ENCODE data around the gene GART. TPM values are rescaled to one million over a fixed set of nuclear protein-coding genes. Genes with fewer than 3 reads are reported as not detected.

Gene GART
- total RNA-seq, 4 donors from 2014 or later: 35.8 to 61.8 (median 49.0) TPM

- no peak overlapping the region for H3K27ac ChIP-seq (replicated peaks in 1 of 4)
- DNase-seq (ENCODE audit: extremely low spot score): no peak
- H3K27me3 ChIP-seq: no peaks in the 10 kb centered on the region
- no peaks in the 10 kb centered on the region for H3K36me3 ChIP-seq
- no peaks in the 10 kb centered on the region for H3K9me3 ChIP-seq
- peaks cover 4 to 15% (median 10%) of the 10 kb centered on the region in 4 donors for H3K4me1 ChIP-seq
- 92% methylated on average over 4 of the region's 4 CpGs for WGBS
- TF ChIP-seq CTCF (IDR thresholded peaks at IDR 0.05) (no peak), EP300 (IDR thresholded peaks at IDR 0.05) (no peak), POLR2A (IDR thresholded peaks at IDR 0.05; ENCODE audit: low read depth) (no peak), POLR2AphosphoS5 (IDR thresholded peaks at IDR 0.05) (no peak)
- H3K4me3 ChIP-seq: no peak overlapping the region
- intact Hi-C loops (cut with DNase I): no loop called here
These were observed 53.0 kb downstream of the GART start for GRCh38 chr21:33488936-33489335.

DNA sequence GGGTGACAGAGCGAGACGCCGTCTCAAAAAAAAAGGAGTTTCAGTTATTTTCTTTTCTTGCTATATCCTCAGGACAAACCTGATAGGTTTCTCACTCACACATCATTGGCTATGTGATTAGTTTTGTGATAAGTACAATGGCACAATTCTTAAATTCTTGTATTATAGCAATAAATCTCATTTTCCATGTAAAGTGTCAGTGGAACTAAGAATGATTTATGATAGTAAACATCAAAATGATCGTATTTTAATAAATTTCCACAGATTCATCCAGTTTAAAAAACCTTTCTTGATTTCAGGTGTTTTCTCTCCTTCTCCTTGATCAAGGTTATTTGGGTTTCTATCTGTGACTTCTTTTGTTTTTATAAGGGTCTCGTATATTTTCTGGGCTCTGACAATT, 53.9 kb downstream of the GART start:
- no peak for DNase-seq (ENCODE audit: extremely low spot score)
- WGBS: 96% methylated on average over 5 of the region's 5 CpGs
- H3K4me1 ChIP-seq: peaks cover 4 to 15% (median 10%) of the 10 kb centered on the region in 4 donors
- H3K4me3 ChIP-seq: no peak overlapping the region
- H3K27ac ChIP-seq (replicated peaks in 1 of 4): no peak overlapping the region
- no peaks in the 10 kb centered on the region for H3K27me3 ChIP-seq
- intact Hi-C loops (cut with DNase I): no loop called here
- TF ChIP-seq EP300 (IDR thresholded peaks at IDR 0.05) (no peak), CTCF (IDR thresholded peaks at IDR 0.05) (no peak), POLR2A (IDR thresholded peaks at IDR 0.05; ENCODE audit: low read depth) (no peak), POLR2AphosphoS5 (IDR thresholded peaks at IDR 0.05) (no peak)
- no peaks in the 10 kb centered on the region for H3K36me3 ChIP-seq
- no peaks in the 10 kb centered on the region for H3K9me3 ChIP-seq

GRCh38 chr21:33481314-33481943, 60.5 kb downstream of the GART start:
- Histone ChIP-seq H3K4me3 (no peak overlapping the region), H3K27me3 (no peaks in the 10 kb centered on the region), H3K36me3 (no peaks in the 10 kb centered on the region), H3K4me1 (peaks cover 19 to 32% (median 23%) of the 10 kb centered on the region in 4 donors), H3K27ac (replicated peaks in 1 of 4) (no peak overlapping the region), H3K9me3 (no peaks in the 10 kb centered on the region)
- intact Hi-C loops (cut with DNase I): loop anchor here (5.0 kb wide), 1 partner anchor 61 kb away; the partner anchor contains the start of genes GART and SON
- no peak for TF ChIP-seq EP300 (IDR thresholded peaks at IDR 0.05)
- no peak for TF ChIP-seq POLR2AphosphoS5 (IDR thresholded peaks at IDR 0.05)
- TF ChIP-seq CTCF (IDR thresholded peaks at IDR 0.05): no peak
- TF ChIP-seq POLR2A (IDR thresholded peaks at IDR 0.05; ENCODE audit: low read depth): no peak
- 80% methylated on average over 5 of the region's 9 CpGs for WGBS
- no peak for DNase-seq (ENCODE audit: extremely low spot score)

DNA sequence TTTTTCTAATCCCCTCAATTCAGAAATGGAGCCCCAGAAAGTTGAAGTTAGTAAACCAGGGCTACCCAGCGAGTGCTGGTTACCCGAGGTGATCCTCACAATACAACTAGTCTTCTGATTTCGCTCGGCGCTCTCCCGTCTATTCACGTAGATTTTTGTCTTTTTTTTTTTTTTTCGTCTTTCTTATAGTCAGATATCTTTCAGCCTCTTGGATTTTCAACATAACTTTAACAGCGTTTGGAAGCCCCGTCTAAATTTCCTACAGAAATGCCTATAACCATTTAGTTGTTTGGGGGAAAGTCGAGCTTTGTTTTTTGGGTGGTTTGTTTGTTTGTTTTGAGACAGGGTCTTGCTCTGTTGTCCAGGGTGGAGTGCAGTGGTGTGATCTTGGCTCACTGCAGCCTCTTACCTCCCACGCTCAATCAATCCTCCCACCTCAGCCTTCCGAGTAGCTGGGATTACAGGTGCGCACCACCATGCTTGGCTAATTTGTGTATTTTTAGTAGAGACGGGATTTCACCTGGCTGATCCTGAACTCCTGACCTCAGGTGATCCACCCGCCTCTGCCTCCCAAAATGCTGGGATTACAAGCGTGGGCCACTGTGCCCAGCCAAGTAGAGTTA, 61.3 kb downstream of the GART start:
- Histone ChIP-seq H3K9me3 (no peaks in the 10 kb centered on the region), H3K36me3 (no peaks in the 10 kb centered on the region), H3K27me3 (no peaks in the 10 kb centered on the region), H3K4me1 (peaks cover 19 to 32% (median 23%) of the 10 kb centered on the region in 4 donors), H3K4me3 (peak overlapping the region; percentile 72 to 94 (median 82)), H3K27ac (replicated peaks in 1 of 4) (peak overlapping the region; percentile 91 to 96 (median 96))
- WGBS: 30% methylated on average over 17 of the region's 17 CpGs
- TF ChIP-seq POLR2AphosphoS5 (IDR thresholded peaks at IDR 0.05): no peak
- TF ChIP-seq EP300 (IDR thresholded peaks at IDR 0.05): no peak
- no peak for TF ChIP-seq CTCF (IDR thresholded peaks at IDR 0.05)
- TF ChIP-seq POLR2A (IDR thresholded peaks at IDR 0.05; ENCODE audit: low read depth): no peak
- intact Hi-C loops (cut with DNase I): loop anchor here (5.0 kb wide), 1 partner anchor 62 kb away; the partner anchor contains the start of genes GART and SON
- DNase-seq (ENCODE audit: extremely low spot score): no peak
